WTC11 (cell line): Measurements from ENCODE around the gene CHST15. TPM values are rescaled to one million over a fixed set of nuclear protein-coding genes. Genes with fewer than 3 reads are reported as not detected.
A peak's percentile ranks its signal among the peaks of the same experiment; 100 is the strongest.

ENCODE experiments used
- ATAC-seq: fragments of 200-7000 bp; cut with Tn5 transposase; 2 replicates; pipeline ENCODE4 v1.10.0; 2021; ENCODE audit warnings: mild to moderate bottlenecking, moderate library complexity
- CTCF ChIA-PET: fragments of 300-600 bp; sonication (Branson Sonifier 250); formaldehyde crosslinking; loops from one replicate; lab custom pipeline; 2021; ENCODE audit warnings: antibody characterized with exemption; lab: Charles Lee
- POLR2A ChIA-PET: fragments of 350-600 bp; sonication (Branson Sonifier 250); formaldehyde crosslinking; loops from one replicate; lab custom pipeline; 2021; ENCODE audit warnings: antibody characterized with exemption; lab: Charles Lee
- DNase-seq: peaks from one replicate; pipeline ENCODE4 v3.0.0; 2021; ENCODE audit warnings: low spot score
- H3K27ac Mint-ChIP-seq: 2 replicates; pipeline ENCODE4 v1.8.0; 2021; ENCODE audit warnings: mixed read lengths
- H3K27me3 Mint-ChIP-seq: 2 replicates; pipeline ENCODE4 v1.8.0; 2021; ENCODE audit warnings: low read depth, mild to moderate bottlenecking, moderate library complexity, mixed read lengths
- H3K36me3 Mint-ChIP-seq: 2 replicates; pipeline ENCODE4 v1.8.0; 2021; ENCODE audit warnings: mixed read lengths
- H3K4me1 Mint-ChIP-seq: 2 replicates; pipeline ENCODE4 v1.8.0; 2022; ENCODE audit warnings: mixed read lengths
- H3K4me3 Mint-ChIP-seq: 2 replicates; pipeline ENCODE4 v1.8.0; 2021; ENCODE audit warnings: mild to moderate bottlenecking, moderate library complexity, mixed read lengths
- H3K9me3 Mint-ChIP-seq: 2 replicates; pipeline ENCODE4 v1.8.0; 2021; ENCODE audit warnings: mixed read lengths
- ATF6 ChIP-seq: sonication (generic); formaldehyde crosslinking; IDR thresholded peaks from 2 replicates; pipeline ENCODE4 v1.8.1; 2023; ENCODE audit warnings: mild to moderate bottlenecking, missing genetic modification reagents
- CTCF ChIP-seq: fragments of 200-600 bp; IDR thresholded peaks from 2 replicates; pipeline ENCODE4 v1.8.0; 2022; ENCODE audit warnings: antibody characterized with exemption
- E2F4 ChIP-seq: sonication (generic); formaldehyde crosslinking; IDR thresholded peaks from 2 replicates; pipeline ENCODE4 v1.8.1; 2022; ENCODE audit warnings: low read depth, mild to moderate bottlenecking, moderate library complexity, missing genetic modification reagents, borderline replicate concordance
- ELF4 ChIP-seq: sonication (generic); formaldehyde crosslinking; IDR thresholded peaks from 2 replicates; pipeline ENCODE4 v1.8.1; 2022; ENCODE audit warnings: low read depth, mild to moderate bottlenecking, moderate library complexity, missing genetic modification reagents
- FOXK1 ChIP-seq: sonication (generic); formaldehyde crosslinking; IDR thresholded peaks from 2 replicates; pipeline ENCODE4 v1.8.0; 2022; ENCODE audit warnings: mild to moderate bottlenecking, moderate library complexity, missing genetic modification reagents
- GTF2I ChIP-seq: fragments of 250-450 bp; sonication (Bioruptor Pico); conservative IDR thresholded peaks from 2 replicates; pipeline ENCODE4 v1.4.0; 2021; ENCODE audit warnings: mild to moderate bottlenecking
- HMGA2 ChIP-seq: fragments of 250-450 bp; sonication (Bioruptor Pico); IDR thresholded peaks from 2 replicates; pipeline ENCODE4 v1.4.0; 2021; ENCODE audit warnings: mild to moderate bottlenecking, moderate library complexity
- HMGXB4 ChIP-seq: sonication (generic); formaldehyde crosslinking; IDR thresholded peaks from 2 replicates; pipeline ENCODE4 v1.8.1; 2023; ENCODE audit warnings: mild to moderate bottlenecking, moderate library complexity, missing genetic modification reagents
- MXD4 ChIP-seq: fragments of 250-450 bp; sonication (Bioruptor Pico); IDR thresholded peaks from 2 replicates; pipeline ENCODE4 v1.8.0; 2021; ENCODE audit warnings: mild to moderate bottlenecking, moderate library complexity, borderline replicate concordance
- NFE2L1 ChIP-seq: sonication (generic); formaldehyde crosslinking; IDR thresholded peaks from 2 replicates; pipeline ENCODE4 v1.8.1; 2023; ENCODE audit warnings: missing genetic modification reagents
- NR3C1 ChIP-seq: sonication (generic); formaldehyde crosslinking; conservative IDR thresholded peaks from 2 replicates; pipeline ENCODE4 v1.8.1; 2023; ENCODE audit warnings: low read depth, mild to moderate bottlenecking, missing genetic modification reagents
- ZBTB43 ChIP-seq: sonication (generic); formaldehyde crosslinking; IDR thresholded peaks from 2 replicates; pipeline ENCODE4 v1.8.1; 2023; ENCODE audit warnings: mild to moderate bottlenecking, missing genetic modification reagents
- ZMAT4 ChIP-seq: fragments of 250-450 bp; sonication (Bioruptor Pico); IDR thresholded peaks from 2 replicates; pipeline ENCODE4 v1.9.0; 2021; ENCODE audit warnings: mild to moderate bottlenecking
- ZNF396 ChIP-seq: fragments of 250-450 bp; sonication (Bioruptor Pico); IDR thresholded peaks from 2 replicates; pipeline ENCODE4 v1.8.0; 2021; ENCODE audit warnings: mild to moderate bottlenecking, moderate library complexity, borderline replicate concordance
- ZNF423 ChIP-seq: fragments of 250-450 bp; sonication (Bioruptor Pico); IDR thresholded peaks from 2 replicates; pipeline ENCODE4 v2.1.2; 2022; ENCODE audit warnings: mild to moderate bottlenecking, moderate library complexity
- total RNA-seq: library from RNA; stranded (reverse); gene quantifications from 3 replicates; pipeline ENCODE4 v1.2.3, GENCODE V29; 2021

CHST15 gene
- total RNA-seq, 1 experiment from 2014 or later = 10.7 TPM

GRCh38 chr10:124126145-124126982 is 33.0 kb upstream of the CHST15 start:
- H3K36me3 Mint-ChIP-seq = no peaks in the 10 kb centered on the region
- peaks cover 3% of the 10 kb centered on the region; the same call in 1 of the 2 replicates for H3K4me1 Mint-ChIP-seq
- H3K4me3 Mint-ChIP-seq = no peak overlapping the region
- H3K27ac Mint-ChIP-seq = no peak overlapping the region
- CTCF ChIA-PET = interaction anchor here (0.5 to 2.4 kb wide), 22 partner anchors 8 to 131 kb away, joined by 3 to 21 read pairs (median 3); no protein-coding TSS in a partner anchor
- peaks cover 6% of the 10 kb centered on the region for H3K27me3 Mint-ChIP-seq
- POLR2A ChIA-PET = no interaction called here
- DNase-seq (no peak), ATAC-seq (no peak)
- TF ChIP-seq ELF4 = no peak
- TF ChIP-seq MXD4 (CRISPR knock-in tag) = no peak
- TF ChIP-seq NR3C1 (CRISPR knock-in tag) = no peak
- no peak for TF ChIP-seq ZMAT4 (CRISPR knock-in tag)
- no peak for TF ChIP-seq FOXK1 (CRISPR knock-in tag)
- no peak for TF ChIP-seq GTF2I
- no peak for TF ChIP-seq ZNF423 (CRISPR knock-in tag)
- TF ChIP-seq NFE2L1 (CRISPR knock-in tag) = no peak
- TF ChIP-seq HMGXB4 (CRISPR knock-in tag) = no peak
- no peak for TF ChIP-seq ZBTB43
- no peaks in the 10 kb centered on the region for H3K9me3 Mint-ChIP-seq

- TF ChIP-seq ZNF396 (CRISPR knock-in tag) (no peak), ATF6 (CRISPR knock-in tag) (no peak), ELF4 (no peak), E2F4 (CRISPR knock-in tag) (no peak), ZMAT4 (CRISPR knock-in tag) (no peak), HMGXB4 (CRISPR knock-in tag) (no peak), CTCF (peak; percentile 19; the same call in 1 of the 2 replicates), HMGA2 (CRISPR knock-in tag) (no peak)
- ATAC-seq (peak; percentile 68), DNase-seq (peak; percentile 35)
- Mint-ChIP-seq H3K4me1 (peaks cover 3% of the 10 kb centered on the region; the same call in 1 of the 2 replicates), H3K4me3 (no peak overlapping the region), H3K27me3 (peaks cover 6% of the 10 kb centered on the region), H3K36me3 (no peaks in the 10 kb centered on the region), H3K27ac (no peak overlapping the region), H3K9me3 (no peaks in the 10 kb centered on the region)
- POLR2A ChIA-PET = no interaction called here
- CTCF ChIA-PET = interaction anchor here (0.7 to 2.4 kb wide), 19 partner anchors 8 to 130 kb away, joined by 3 to 21 read pairs (median 4); no protein-coding TSS in a partner anchor
These were observed 32.1 kb upstream of the CHST15 start for GRCh38 chr10:124125305-124126116.
